OCI-LY7 (cell line): Measurements from ENCODE around the gene ARSJ. TPM values are rescaled to one million over a fixed set of nuclear protein-coding genes. Genes with fewer than 3 reads are reported as not detected.

Source experiments
- BruUV-seq: library from RNA; stranded (reverse); fragments of 400-500 nt; replicated peaks from 2 replicates; lab custom pipeline; 2021; lab: Mats Ljungman, UMichigan
- CTCF ChIA-PET: fragments of 300-600 bp; sonication (Branson Sonifier 250); formaldehyde crosslinking; loops from one replicate; lab custom pipeline; 2022; ENCODE audit warnings: antibody characterized with exemption; ENCODE audit not compliant: unreplicated experiment; lab: Charles Lee
- POLR2A ChIA-PET: fragments of 300-600 bp; sonication (Branson Sonifier 250); formaldehyde crosslinking; loops from one replicate; lab custom pipeline; 2022; ENCODE audit warnings: antibody characterized with exemption; lab: Charles Lee
- DNase-seq: peaks from one replicate; pipeline ENCODE4 v3.0.0-alpha.2; 2015; ENCODE audit warnings: low spot score
- H2AFZ ChIP-seq: fragments of 200-600 bp; sonication (generic), shearing (Covaris generic); 2 replicates; pipeline ENCODE4 v1.6.1; 2014; ENCODE audit warnings: mild to moderate bottlenecking, antibody characterized with exemption, low read length, moderate library complexity
- H3K27ac ChIP-seq: fragments of 200-600 bp; sonication (generic); 2 replicates; pipeline ENCODE4 v1.5.1; 2014; ENCODE audit warnings: mixed run types, low read depth, mild to moderate bottlenecking, moderate library complexity, low read length, inconsistent platforms; ENCODE audit not compliant: poor library complexity, severe bottlenecking
- H3K36me3 ChIP-seq: fragments of 200-600 bp; sonication (generic); 2 replicates; pipeline ENCODE4 v1.6.1; 2014; ENCODE audit warnings: mild to moderate bottlenecking, antibody characterized with exemption, low read length, moderate library complexity, mixed read lengths; ENCODE audit not compliant: insufficient read depth
- H3K4me1 ChIP-seq: fragments of 200-600 bp; sonication (generic); 2 replicates; pipeline ENCODE4 v1.5.1; 2014; ENCODE audit warnings: mild to moderate bottlenecking, low read length; ENCODE audit not compliant: insufficient read depth, poor library complexity, severe bottlenecking
- H3K4me2 ChIP-seq: fragments of 200-600 bp; sonication (generic); 2 replicates; pipeline ENCODE4 v1.6.1; 2014; ENCODE audit warnings: mild to moderate bottlenecking, low read length
- H3K4me3 ChIP-seq: fragments of 200-600 bp; sonication (generic); 2 replicates; pipeline ENCODE4 v1.5.1; 2014; ENCODE audit warnings: mild to moderate bottlenecking, low read depth, low read length; ENCODE audit not compliant: poor library complexity, severe bottlenecking
- H3K79me2 ChIP-seq: fragments of 200-600 bp; sonication (generic); 2 replicates; pipeline ENCODE4 v1.6.1; 2016; ENCODE audit warnings: low read depth, mild to moderate bottlenecking, low read length, moderate library complexity, mixed read lengths; ENCODE audit not compliant: insufficient read depth
- H3K9me2 ChIP-seq: fragments of 200-600 bp; sonication (generic); 2 replicates; pipeline ENCODE4 v1.6.1; 2016; ENCODE audit warnings: mild to moderate bottlenecking, low read length, mixed read lengths; ENCODE audit not compliant: insufficient read depth
- H3K9me3 ChIP-seq: fragments of 200-600 bp; sonication (generic); 2 replicates; pipeline ENCODE4 v1.6.1; 2014; ENCODE audit warnings: mild to moderate bottlenecking, mixed run types, low read length, mixed read lengths
- H4K20me1 ChIP-seq: fragments of 200-600 bp; sonication (generic); 2 replicates; pipeline ENCODE4 v1.6.1; 2014; ENCODE audit warnings: mild to moderate bottlenecking, antibody characterized with exemption, low read length, moderate library complexity, mixed read lengths; ENCODE audit not compliant: insufficient read depth
- CTCF ChIP-seq: fragments of 200-600 bp; sonication (generic); conservative IDR thresholded peaks from 2 replicates; pipeline ENCODE4 v1.5.1; 2014; ENCODE audit warnings: mild to moderate bottlenecking, antibody characterized with exemption, low read length, moderate library complexity, mixed read lengths
- EZH2phosphoT487 ChIP-seq: fragments of 200-600 bp; sonication (generic); IDR thresholded peaks from 2 replicates; pipeline ENCODE4 v1.6.1; 2018; ENCODE audit warnings: low read depth, borderline replicate concordance, mild to moderate bottlenecking, mixed run types, antibody characterized with exemption, low read length, moderate library complexity, mixed read lengths
- intact Hi-C: fragments of 100-400 bp; cut with micrococcal nuclease; formaldehyde crosslinking; loops from one replicate; pipeline ENCODE4 v1.10.0; 2022; ENCODE audit not compliant: unreplicated experiment
- total RNA-seq, 2 experiments: library from RNA; depleted of rRNA in 1 of 2; stranded (reverse); fragments of >200 nt in 1 of 2; shearing (Covaris generic) in 1 of 2; gene quantifications; 2 replicates each; pipeline ENCODE4 v1.2.3, GENCODE V29; 2014 to 2022

ARSJ gene
- total RNA-seq, 2 experiments from 2014 or later = not detected

- Histone ChIP-seq H3K9me2 (no peaks in the 10 kb centered on the region), H3K4me3 (no peak overlapping the region), H3K9me3 (peaks cover 6% of the 10 kb centered on the region; the same call in 1 of the 2 replicates), H2AFZ (no peak overlapping the region), H3K27ac (no peak overlapping the region), H3K36me3 (no peaks in the 10 kb centered on the region), H3K4me1 (no peaks in the 10 kb centered on the region), H3K79me2 (no peaks in the 10 kb centered on the region), H3K4me2 (no peak overlapping the region), H4K20me1 (no peaks in the 10 kb centered on the region)
- TF ChIP-seq CTCF = no peak
- no peak for TF ChIP-seq EZH2phosphoT487
- intact Hi-C loops = loop anchor here (5.0 kb wide), 1 partner anchor 360 kb away; no protein-coding TSS in a partner anchor
- BruUV-seq = no TSS peak
- CTCF ChIA-PET = no interaction called here
- no peak for DNase-seq
- POLR2A ChIA-PET = no interaction called here
These were observed 71.9 kb downstream of the ARSJ start for GRCh38 chr4:113907559-113907958.

- Histone ChIP-seq H3K9me2 (no peaks in the 10 kb centered on the region), H4K20me1 (no peaks in the 10 kb centered on the region), H3K36me3 (no peaks in the 10 kb centered on the region), H2AFZ (no peak overlapping the region), H3K27ac (no peak overlapping the region), H3K4me2 (no peak overlapping the region), H3K4me3 (no peak overlapping the region), H3K9me3 (peaks cover 6% of the 10 kb centered on the region; the same call in 1 of the 2 replicates), H3K79me2 (no peaks in the 10 kb centered on the region), H3K4me1 (peaks cover 3% of the 10 kb centered on the region)
- intact Hi-C loops = loop anchor here (5.0 kb wide), 1 partner anchor 358 kb away; no protein-coding TSS in a partner anchor
- no peak for DNase-seq
- TF ChIP-seq CTCF = no peak
- no peak for TF ChIP-seq EZH2phosphoT487
- POLR2A ChIA-PET = interaction anchor here (1.2 kb wide), 1 partner anchor 11 kb away, joined by 3 read pairs; no protein-coding TSS in a partner anchor
- BruUV-seq = no TSS peak
- CTCF ChIA-PET = no interaction called here
These were observed 74.1 kb downstream of the ARSJ start for GRCh38 chr4:113905301-113905700.

- H3K27ac ChIP-seq = no peak overlapping the region
- H3K79me2 ChIP-seq = no peaks in the 10 kb centered on the region
- no TSS peak for BruUV-seq
- no peaks in the 10 kb centered on the region for H4K20me1 ChIP-seq
- no peak for DNase-seq
- intact Hi-C loops = loop anchor here (5.0 kb wide), 2 partner anchors 123 to 358 kb away; no protein-coding TSS in a partner anchor
- TF ChIP-seq EZH2phosphoT487 (no peak), CTCF (no peak)
- no peak overlapping the region for H3K4me2 ChIP-seq
- H3K4me3 ChIP-seq = no peak overlapping the region
- no peak overlapping the region for H2AFZ ChIP-seq
- POLR2A ChIA-PET = interaction anchor here (1.2 kb wide), 1 partner anchor 10 kb away, joined by 3 read pairs; no protein-coding TSS in a partner anchor
- peaks cover 6% of the 10 kb centered on the region; the same call in 1 of the 2 replicates for H3K9me3 ChIP-seq
- no peaks in the 10 kb centered on the region for H3K36me3 ChIP-seq
- CTCF ChIA-PET = no interaction called here
- H3K9me2 ChIP-seq = no peaks in the 10 kb centered on the region
- peaks cover 7% of the 10 kb centered on the region for H3K4me1 ChIP-seq
These were observed 74.6 kb downstream of the ARSJ start for GRCh38 chr4:113904877-113905276.
